DOHH2 (cell line): Measurements from ENCODE around the gene HNF4A.

ENCODE experiments used
- EZH2phosphoT487 ChIP-seq: fragments of 200-600 bp; sonication (generic); IDR thresholded peaks from 2 replicates; pipeline ENCODE4 v1.6.1; 2017; ENCODE audit warnings: borderline replicate concordance, mild to moderate bottlenecking, antibody characterized with exemption, low read length, moderate library complexity, mixed read lengths
- TF ChIP-seq, protein P1 (sequence below): fragments of 200-600 bp; sonication (generic); IDR thresholded peaks from one replicate; pipeline ENCODE4 v1.5.1; 2014; ENCODE audit warnings: antibody characterized with exemption, mild to moderate bottlenecking, low read depth, low read length; ENCODE audit not compliant: poor library complexity, severe bottlenecking

DNA sequence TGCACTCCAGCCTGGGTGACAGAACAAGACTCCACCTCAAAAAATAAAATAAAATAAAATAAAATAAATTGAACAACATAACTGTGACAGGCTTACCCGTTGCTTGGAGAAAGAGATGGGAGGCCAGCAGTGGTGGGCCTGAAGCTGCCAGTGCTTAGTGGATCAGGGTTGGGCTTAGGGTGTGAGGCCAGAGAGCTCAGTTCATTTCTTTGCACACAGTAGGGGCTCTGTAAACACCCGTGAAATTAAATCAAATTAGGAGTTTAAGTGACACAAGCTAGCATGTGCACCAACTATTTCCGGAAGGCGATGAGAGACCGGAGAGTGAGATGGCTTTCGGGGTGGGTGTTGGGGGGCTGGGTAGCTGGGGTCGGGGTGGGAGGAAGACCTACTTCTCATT is 94.4 kb downstream of the HNF4A start:
- TF ChIP-seq, protein P1, sequence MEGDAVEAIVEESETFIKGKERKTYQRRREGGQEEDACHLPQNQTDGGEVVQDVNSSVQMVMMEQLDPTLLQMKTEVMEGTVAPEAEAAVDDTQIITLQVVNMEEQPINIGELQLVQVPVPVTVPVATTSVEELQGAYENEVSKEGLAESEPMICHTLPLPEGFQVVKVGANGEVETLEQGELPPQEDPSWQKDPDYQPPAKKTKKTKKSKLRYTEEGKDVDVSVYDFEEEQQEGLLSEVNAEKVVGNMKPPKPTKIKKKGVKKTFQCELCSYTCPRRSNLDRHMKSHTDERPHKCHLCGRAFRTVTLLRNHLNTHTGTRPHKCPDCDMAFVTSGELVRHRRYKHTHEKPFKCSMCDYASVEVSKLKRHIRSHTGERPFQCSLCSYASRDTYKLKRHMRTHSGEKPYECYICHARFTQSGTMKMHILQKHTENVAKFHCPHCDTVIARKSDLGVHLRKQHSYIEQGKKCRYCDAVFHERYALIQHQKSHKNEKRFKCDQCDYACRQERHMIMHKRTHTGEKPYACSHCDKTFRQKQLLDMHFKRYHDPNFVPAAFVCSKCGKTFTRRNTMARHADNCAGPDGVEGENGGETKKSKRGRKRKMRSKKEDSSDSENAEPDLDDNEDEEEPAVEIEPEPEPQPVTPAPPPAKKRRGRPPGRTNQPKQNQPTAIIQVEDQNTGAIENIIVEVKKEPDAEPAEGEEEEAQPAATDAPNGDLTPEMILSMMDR, result no peak
- TF ChIP-seq EZH2phosphoT487, result no peak
